RWPE2 (cell line): ENCODE data around the gene LMX1B.
A peak's percentile ranks its signal among the peaks of the same experiment; 100 is the strongest.

Experiments
- ATAC-seq: fragments of 200-7000 bp; cut with Tn5 transposase; 3 replicates; pipeline ENCODE4 v1.9.1; 2021; ENCODE audit warnings: low read depth
- DNase-seq: peaks from one replicate; pipeline ENCODE4 v3.0.0-alpha.2; 2020; ENCODE audit warnings: low spot score
- H3K27ac ChIP-seq: fragments of 450-650 bp; 2 replicates; pipeline ENCODE4 v1.5.1; 2017; ENCODE audit warnings: mild to moderate bottlenecking; ENCODE audit not compliant: poor library complexity, severe bottlenecking
- H3K27me3 ChIP-seq: fragments of 250-450 bp; sonication (Bioruptor Pico); 2 replicates; pipeline ENCODE4 v1.5.1; 2021; ENCODE audit warnings: mild to moderate bottlenecking, moderate library complexity; ENCODE audit not compliant: insufficient read depth, poor library complexity, severe bottlenecking
- H3K36me3 ChIP-seq: fragments of 250-450 bp; sonication (Bioruptor Pico); 2 replicates; pipeline ENCODE4 v1.5.1; 2020; ENCODE audit warnings: low read depth, mild to moderate bottlenecking, moderate library complexity
- H3K4me1 ChIP-seq: fragments of 250-450 bp; sonication (Bioruptor Pico); 2 replicates; pipeline ENCODE4 v1.5.1; 2021; ENCODE audit warnings: mild to moderate bottlenecking, moderate library complexity; ENCODE audit not compliant: insufficient read depth, poor library complexity, severe bottlenecking
- H3K4me3 ChIP-seq: fragments of 250-450 bp; sonication (Bioruptor Pico); 2 replicates; pipeline ENCODE4 v1.5.1; 2021; ENCODE audit warnings: mild to moderate bottlenecking, moderate library complexity; ENCODE audit not compliant: severe bottlenecking
- H3K9me3 ChIP-seq: fragments of 250-450 bp; sonication (Bioruptor Pico); 2 replicates; pipeline ENCODE4 v1.5.1; 2021; ENCODE audit warnings: mild to moderate bottlenecking, moderate library complexity; ENCODE audit not compliant: severe bottlenecking
- TF ChIP-seq, protein P1 (sequence below): fragments of 450-650 bp; IDR thresholded peaks from one replicate; pipeline ENCODE4 v1.5.1; 2017; ENCODE audit warnings: mild to moderate bottlenecking, moderate library complexity; ENCODE audit not compliant: poor library complexity, severe bottlenecking

The LMX1B gene

DNA sequence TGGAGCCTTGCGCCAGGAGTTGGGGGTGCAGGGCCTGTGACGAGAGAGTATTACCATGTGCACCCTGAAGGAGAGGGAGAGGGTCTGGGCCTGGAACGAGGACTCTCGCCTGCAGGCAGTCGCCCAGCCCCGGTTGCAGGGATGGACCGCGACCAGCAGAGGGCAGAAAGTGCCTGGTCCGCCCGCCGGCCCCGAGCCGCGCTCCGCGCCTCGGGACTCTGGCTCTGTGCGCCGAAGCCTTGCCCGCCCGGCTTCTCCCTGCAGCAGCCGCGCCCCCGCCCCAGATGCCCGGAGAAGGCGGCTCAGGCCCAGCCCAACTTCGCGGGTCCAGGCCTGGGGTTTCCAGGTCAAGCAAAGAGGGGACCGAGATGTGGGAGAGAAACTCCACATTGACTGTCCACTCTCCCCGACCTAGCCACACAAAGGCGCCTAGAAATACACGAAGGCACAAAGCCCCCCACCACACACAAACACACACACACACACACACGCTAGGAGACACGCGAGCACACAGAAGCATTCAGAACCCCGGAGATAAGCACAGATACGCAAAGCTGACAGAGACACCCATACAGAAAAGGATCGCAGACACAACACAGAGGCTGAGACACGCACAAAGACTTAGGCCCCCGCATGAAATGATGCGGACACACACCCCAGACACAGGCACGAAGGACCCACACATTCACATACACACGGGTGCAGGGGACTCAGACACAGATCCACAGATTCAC lies 2.0 kb upstream of the LMX1B start:
- Histone ChIP-seq H3K4me1 (no peaks in the 10 kb centered on the region), H3K9me3 (no peaks in the 10 kb centered on the region), H3K36me3 (no peaks in the 10 kb centered on the region), H3K27ac (no peak overlapping the region), H3K27me3 (peaks cover 78% of the 10 kb centered on the region), H3K4me3 (no peak overlapping the region)
- TF ChIP-seq, protein P1, sequence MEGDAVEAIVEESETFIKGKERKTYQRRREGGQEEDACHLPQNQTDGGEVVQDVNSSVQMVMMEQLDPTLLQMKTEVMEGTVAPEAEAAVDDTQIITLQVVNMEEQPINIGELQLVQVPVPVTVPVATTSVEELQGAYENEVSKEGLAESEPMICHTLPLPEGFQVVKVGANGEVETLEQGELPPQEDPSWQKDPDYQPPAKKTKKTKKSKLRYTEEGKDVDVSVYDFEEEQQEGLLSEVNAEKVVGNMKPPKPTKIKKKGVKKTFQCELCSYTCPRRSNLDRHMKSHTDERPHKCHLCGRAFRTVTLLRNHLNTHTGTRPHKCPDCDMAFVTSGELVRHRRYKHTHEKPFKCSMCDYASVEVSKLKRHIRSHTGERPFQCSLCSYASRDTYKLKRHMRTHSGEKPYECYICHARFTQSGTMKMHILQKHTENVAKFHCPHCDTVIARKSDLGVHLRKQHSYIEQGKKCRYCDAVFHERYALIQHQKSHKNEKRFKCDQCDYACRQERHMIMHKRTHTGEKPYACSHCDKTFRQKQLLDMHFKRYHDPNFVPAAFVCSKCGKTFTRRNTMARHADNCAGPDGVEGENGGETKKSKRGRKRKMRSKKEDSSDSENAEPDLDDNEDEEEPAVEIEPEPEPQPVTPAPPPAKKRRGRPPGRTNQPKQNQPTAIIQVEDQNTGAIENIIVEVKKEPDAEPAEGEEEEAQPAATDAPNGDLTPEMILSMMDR = peak; percentile 82
- DNase-seq (peak; percentile 76), ATAC-seq (peak; percentile 76)

DNA sequence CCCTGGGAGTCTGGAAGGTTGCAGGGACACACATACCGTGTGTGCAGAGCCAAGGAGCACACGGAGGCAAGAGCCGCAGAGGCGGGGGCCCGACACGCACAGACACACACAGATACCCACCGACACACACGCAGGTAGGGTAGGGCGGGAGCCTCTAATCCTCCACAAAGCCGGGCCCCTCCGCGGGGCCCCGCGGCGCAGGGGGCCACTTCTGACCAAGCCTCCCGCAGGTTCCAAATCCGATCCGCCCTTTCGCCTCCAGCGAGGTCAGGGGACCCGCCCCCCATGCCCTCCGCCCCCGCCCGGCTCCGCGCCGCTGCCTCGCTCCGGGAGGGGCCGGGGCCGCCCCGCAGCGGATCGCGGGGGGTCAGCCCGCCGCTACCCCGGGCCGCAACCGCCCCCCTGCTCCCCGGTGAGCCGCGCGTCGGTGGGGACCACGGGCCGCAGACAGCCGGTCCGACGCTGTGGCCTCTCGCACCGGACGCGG lies 1.4 kb upstream of the LMX1B start:
- DNase-seq (peak; percentile 18), ATAC-seq (no peak)
- H3K36me3 ChIP-seq = no peaks in the 10 kb centered on the region
- peaks cover 82% of the 10 kb centered on the region for H3K27me3 ChIP-seq
- TF ChIP-seq, protein P1 = no peak
- H3K27ac ChIP-seq = no peak overlapping the region
- H3K9me3 ChIP-seq = no peaks in the 10 kb centered on the region
- no peaks in the 10 kb centered on the region for H3K4me1 ChIP-seq
- peak overlapping the region; percentile 8 for H3K4me3 ChIP-seq

DNA sequence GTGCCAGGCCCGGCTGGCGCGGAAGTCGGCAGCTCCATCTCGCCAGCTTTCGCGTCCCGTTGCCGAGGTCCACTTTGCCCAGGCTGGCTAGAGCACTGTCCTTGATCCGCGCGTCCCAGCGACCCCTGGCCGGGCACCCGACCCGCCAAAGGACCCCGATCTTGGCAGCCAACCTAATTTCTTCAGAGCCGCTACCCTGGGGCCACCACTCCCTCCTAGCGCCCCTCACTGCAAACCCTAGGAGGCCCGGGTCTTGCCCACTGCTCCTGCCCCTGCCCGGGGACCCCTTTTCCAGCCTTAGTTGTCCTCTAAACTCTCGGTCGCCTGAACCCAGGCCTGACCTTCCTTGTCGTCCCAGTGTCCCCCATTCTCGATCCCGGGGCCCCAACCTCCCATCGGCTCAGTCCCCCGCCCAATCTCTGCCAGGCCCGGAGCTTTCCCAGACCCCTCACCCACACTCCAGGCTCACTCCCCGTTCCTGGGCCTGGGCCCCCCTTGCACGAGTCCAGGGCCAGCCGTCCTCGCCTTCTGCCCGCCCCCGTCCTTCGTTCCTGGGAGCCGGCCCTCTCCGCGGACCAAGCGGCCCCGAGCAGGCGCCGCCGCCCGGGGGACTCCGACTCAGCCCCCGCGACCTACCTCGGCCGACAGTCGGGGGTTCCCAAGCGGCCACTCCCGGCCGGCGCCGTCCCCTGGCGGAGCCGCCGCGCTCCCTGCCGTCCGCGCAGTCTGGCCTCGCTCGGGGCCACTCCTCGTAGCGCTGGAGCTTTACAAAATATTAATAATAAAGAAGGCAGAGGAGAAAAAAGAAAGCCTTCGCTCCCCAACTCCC lies 701 bp upstream of the LMX1B start:
- H3K36me3 ChIP-seq = no peaks in the 10 kb centered on the region
- ATAC-seq (no peak), DNase-seq (peak; percentile 52)
- peak overlapping the region; percentile 27 for H3K4me3 ChIP-seq
- no peak overlapping the region for H3K27ac ChIP-seq
- no peaks in the 10 kb centered on the region for H3K4me1 ChIP-seq
- no peaks in the 10 kb centered on the region for H3K9me3 ChIP-seq
- TF ChIP-seq, protein P1 = no peak
- peaks cover 82% of the 10 kb centered on the region for H3K27me3 ChIP-seq

DNA sequence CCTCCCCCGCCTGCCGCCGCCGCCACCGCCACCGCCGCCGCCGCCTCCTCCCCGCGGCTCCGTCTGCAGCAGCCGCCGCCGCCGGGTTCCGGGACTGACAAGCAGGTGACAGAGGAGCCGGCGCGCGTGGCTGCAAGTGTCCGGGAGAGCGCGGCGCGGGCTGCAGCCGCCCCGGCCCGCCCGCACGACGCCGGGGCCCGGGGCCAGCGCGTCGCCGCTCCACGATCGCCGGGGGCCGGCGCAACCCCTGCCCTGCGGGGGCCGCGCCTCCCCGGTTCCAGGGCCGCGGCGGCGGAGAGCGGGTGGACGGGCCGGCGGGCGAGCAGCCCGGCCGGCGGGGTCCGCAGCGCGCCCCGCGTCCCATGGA lies 343 bp downstream of the LMX1B start:
- Histone ChIP-seq H3K4me1 (no peaks in the 10 kb centered on the region), H3K27me3 (peaks cover 80% of the 10 kb centered on the region), H3K9me3 (no peaks in the 10 kb centered on the region), H3K27ac (no peak overlapping the region), H3K36me3 (no peaks in the 10 kb centered on the region), H3K4me3 (peak overlapping the region; percentile 27)
- no peak for ATAC-seq
- TF ChIP-seq, protein P1 = no peak
- peak; percentile 45 for DNase-seq
